Tibial nerve (tissue), 4 donors: ENCODE measurements around the gene FAM47E. TPM values are rescaled to one million over a fixed set of nuclear protein-coding genes. Genes with fewer than 3 reads are reported as not detected.

Source experiments
- DNase-seq, 2 donors: peaks; one replicate each; pipeline ENCODE4 v3.0.0-alpha.2; 2019; ENCODE audit warnings: low spot score in 2 of 2
- H3K27ac ChIP-seq, 4 donors: fragments of 200-600 bp; sonication (generic) in 3 of 4; one replicate each; pipeline ENCODE4 v1.5.1; 2017 to 2019; ENCODE audit warnings: mild to moderate bottlenecking in 1 of 4
- H3K27me3 ChIP-seq, 2 donors: fragments of 200-600 bp; sonication (generic) in 1 of 2; one replicate each; pipeline versions ENCODE4 v1.5.1 to v1.6.0; 2017 to 2019
- H3K36me3 ChIP-seq, 3 donors: fragments of 200-600 bp; sonication (generic); one replicate each; pipeline ENCODE4 v1.5.1; 2018 to 2019
- H3K4me1 ChIP-seq, 4 donors: fragments of 200-600 bp; sonication (generic) in 3 of 4; one replicate each; pipeline ENCODE4 v1.5.1; 2017 to 2019
- H3K4me3 ChIP-seq, 4 donors: fragments of 200-600 bp; sonication (generic) in 3 of 4; one replicate each; pipeline ENCODE4 v1.5.1; 2017 to 2019; ENCODE audit warnings: mild to moderate bottlenecking in 1 of 4, moderate library complexity in 1 of 4
- H3K9me3 ChIP-seq, 4 donors: fragments of 200-600 bp; sonication (generic) in 3 of 4; one replicate each; pipeline ENCODE4 v1.5.1; 2017 to 2019
- EP300 ChIP-seq, 2 donors: sonication (generic); formaldehyde crosslinking; IDR thresholded peaks; one replicate each; pipeline ENCODE4 v1.6.1; 2017; ENCODE audit warnings: antibody characterized with exemption in 2 of 2, mild to moderate bottlenecking in 1 of 2
- POLR2A ChIP-seq, 2 donors: fragments of 450-650 bp; IDR thresholded peaks; one replicate each; pipeline ENCODE4 v1.6.1; 2017; ENCODE audit warnings: antibody characterized with exemption in 2 of 2, mild to moderate bottlenecking in 2 of 2, moderate library complexity in 2 of 2
- WGBS, 2 donors: methylation state at CpG; one replicate each; pipeline ENCODE4 v1.1.5; 2018; 5-methylcytosine and 5-hydroxymethylcytosine counted together
- total RNA-seq, 4 donors: library from RNA; depleted of rRNA; stranded (reverse); fragments of >200 nt; gene quantifications; one replicate each; pipeline ENCODE4 v1.1.0, GENCODE V29; 2016
- TF ChIP-seq, protein P1 (sequence below), 5 experiments: fragments of 200-600 bp in 3 of 5; fragments of 450-650 bp in 2 of 5; sonication (generic) in 3 of 5; IDR thresholded peaks; one replicate each; pipeline ENCODE4 v1.5.1; 2016 to 2019; ENCODE audit warnings: antibody characterized with exemption in 5 of 5, mild to moderate bottlenecking in 3 of 5, moderate library complexity in 2 of 5

The FAM47E gene
- total RNA-seq, 4 donors from 2014 or later = 0.30 to 4.6 (median 1.5) TPM

- Histone ChIP-seq H3K4me3 (peak overlapping the region; percentile 46 to 84 (median 68)), H3K4me1 (peaks cover 0 to 70% (median 64%) of the 10 kb centered on the region in 4 donors), H3K9me3 (no peaks in the 10 kb centered on the region), H3K27ac (peak overlapping the region; percentile 89 to 99 (median 96)), H3K36me3 (no peaks in the 10 kb centered on the region), H3K27me3 (no peaks in the 10 kb centered on the region)
- 19 to 25% methylated on average over 6 of the region's 6 CpGs for WGBS, 2 donors
- no peak for TF ChIP-seq POLR2A (IDR thresholded peaks at IDR 0.05)
- TF ChIP-seq, protein P1, sequence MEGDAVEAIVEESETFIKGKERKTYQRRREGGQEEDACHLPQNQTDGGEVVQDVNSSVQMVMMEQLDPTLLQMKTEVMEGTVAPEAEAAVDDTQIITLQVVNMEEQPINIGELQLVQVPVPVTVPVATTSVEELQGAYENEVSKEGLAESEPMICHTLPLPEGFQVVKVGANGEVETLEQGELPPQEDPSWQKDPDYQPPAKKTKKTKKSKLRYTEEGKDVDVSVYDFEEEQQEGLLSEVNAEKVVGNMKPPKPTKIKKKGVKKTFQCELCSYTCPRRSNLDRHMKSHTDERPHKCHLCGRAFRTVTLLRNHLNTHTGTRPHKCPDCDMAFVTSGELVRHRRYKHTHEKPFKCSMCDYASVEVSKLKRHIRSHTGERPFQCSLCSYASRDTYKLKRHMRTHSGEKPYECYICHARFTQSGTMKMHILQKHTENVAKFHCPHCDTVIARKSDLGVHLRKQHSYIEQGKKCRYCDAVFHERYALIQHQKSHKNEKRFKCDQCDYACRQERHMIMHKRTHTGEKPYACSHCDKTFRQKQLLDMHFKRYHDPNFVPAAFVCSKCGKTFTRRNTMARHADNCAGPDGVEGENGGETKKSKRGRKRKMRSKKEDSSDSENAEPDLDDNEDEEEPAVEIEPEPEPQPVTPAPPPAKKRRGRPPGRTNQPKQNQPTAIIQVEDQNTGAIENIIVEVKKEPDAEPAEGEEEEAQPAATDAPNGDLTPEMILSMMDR (IDR thresholded peaks at IDR 0.05) = no peak
- no peak for DNase-seq
Observed at GRCh38 chr4:76211769-76212708, 39.5 kb upstream of the FAM47E start.

GRCh38 chr4:76212851-76213414 is 38.6 kb upstream of the FAM47E start:
- H3K4me1 ChIP-seq = peaks cover 0 to 61% (median 55%) of the 10 kb centered on the region in 4 donors
- WGBS, 2 donors = 1 to 3% methylated on average over 14 of the region's 14 CpGs

GRCh38 chr4:76213415-76214176 is 37.9 kb upstream of the FAM47E start, which contains the start of gene SCARB2:
SCARB2 (minus strand) TSS chr4:76213824; CDS start chr4:76213543, 281 bp downstream.
- peaks cover 0 to 56% (median 52%) of the 10 kb centered on the region in 4 donors for H3K4me1 ChIP-seq
- H3K9me3 ChIP-seq = no peaks in the 10 kb centered on the region
- peak within 1 kb of the TSS; percentile 62 to 84 (median 69) for H3K4me3 ChIP-seq
- TF ChIP-seq POLR2A (IDR thresholded peaks at IDR 0.05) = peak; percentile 85 to 95
- peak in 1 of 2 donors; percentile 80 for TF ChIP-seq EP300 (IDR thresholded peaks at IDR 0.05)
- TF ChIP-seq, protein P1 (IDR thresholded peaks at IDR 0.05) = peak in 2 of 5 experiments; percentile 48 to 57
- no peaks in the 10 kb centered on the region for H3K36me3 ChIP-seq
- 0 to 1% methylated on average over 10 to 45 of the region's 94 CpGs for WGBS, 2 donors
- H3K27me3 ChIP-seq = no peaks in the 10 kb centered on the region
- H3K27ac ChIP-seq = peak within 1 kb of the TSS; percentile 89 to 99 (median 96)
- peak; percentile 71 to 76 for DNase-seq

More at GRCh38 chr4:76212851-76213414, 38.6 kb upstream of the FAM47E start:
- H3K36me3 ChIP-seq = no peaks in the 10 kb centered on the region
- H3K9me3 ChIP-seq = no peaks in the 10 kb centered on the region
- H3K4me3 ChIP-seq = peak overlapping the region; percentile 46 to 84 (median 68)
- TF ChIP-seq POLR2A (IDR thresholded peaks at IDR 0.05) (no peak), EP300 (IDR thresholded peaks at IDR 0.05) (no peak)
- TF ChIP-seq, protein P1 (IDR thresholded peaks at IDR 0.05) = no peak
- no peak for DNase-seq
- H3K27ac ChIP-seq = peak overlapping the region; percentile 89 to 99 (median 96)
- no peaks in the 10 kb centered on the region for H3K27me3 ChIP-seq

DNA sequence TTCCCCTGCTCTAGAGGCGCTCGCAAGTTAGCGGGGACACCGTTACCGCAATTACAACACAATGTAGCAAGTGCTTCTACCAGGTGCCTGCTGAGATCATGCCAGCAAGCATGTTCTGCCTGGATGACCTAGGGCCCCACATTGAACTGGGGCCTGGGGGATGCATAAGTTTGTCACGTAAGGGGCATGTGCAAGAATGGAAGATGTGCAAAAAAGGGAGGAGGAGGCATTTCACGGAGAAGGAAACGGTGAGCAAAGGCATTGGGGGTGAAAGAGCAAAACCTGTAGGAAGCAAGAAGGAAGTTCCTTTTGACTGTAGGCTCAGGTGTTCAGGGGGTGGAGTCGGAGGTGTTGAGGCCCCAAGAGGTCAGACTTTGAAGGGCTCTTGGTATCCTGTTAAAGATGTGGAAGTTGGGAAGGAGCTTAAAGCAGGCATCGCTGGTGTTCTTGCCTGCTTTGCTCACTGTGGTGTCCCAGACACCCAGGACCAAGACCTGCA is 37.3 kb upstream of the FAM47E start:
- peak overlapping the region; percentile 89 to 99 (median 96) for H3K27ac ChIP-seq
- no peaks in the 10 kb centered on the region for H3K36me3 ChIP-seq
- WGBS, 2 donors = 13 to 15% methylated on average over 10 of the region's 10 CpGs
- peak overlapping the region; percentile 62 to 84 (median 69) for H3K4me3 ChIP-seq
- H3K9me3 ChIP-seq = no peaks in the 10 kb centered on the region
- TF ChIP-seq, protein P1 (IDR thresholded peaks at IDR 0.05) = no peak
- TF ChIP-seq EP300 (IDR thresholded peaks at IDR 0.05) = no peak
- no peak for TF ChIP-seq POLR2A (IDR thresholded peaks at IDR 0.05)
- no peaks in the 10 kb centered on the region for H3K27me3 ChIP-seq
- no peak for DNase-seq
- H3K4me1 ChIP-seq = peaks cover 0 to 54% (median 48%) of the 10 kb centered on the region in 4 donors
